H1 (cell line): ENCODE data around the gene CYLD. TPM values are rescaled to one million over a fixed set of nuclear protein-coding genes. Genes with fewer than 3 reads are reported as not detected.

Experiments used
- CTCF ChIA-PET: fragments of 300-600 bp; sonication (Branson Sonifier 250); formaldehyde crosslinking; loops from one replicate; lab custom pipeline; 2021; ENCODE audit not compliant: partially characterized antibody; lab: Charles Lee
- POLR2A ChIA-PET: fragments of 300-600 bp; sonication (Branson Sonifier 250); formaldehyde crosslinking; loops from one replicate; lab custom pipeline; 2021; ENCODE audit warnings: inconsistent platforms; ENCODE audit not compliant: partially characterized antibody; lab: Charles Lee
- DNase-seq, 2 experiments: peaks; one replicate each; pipeline versions ENCODE4 v3.0.0 to v3.0.0-alpha.2; 2010 to 2022; ENCODE audit warnings: low spot score in 2 of 2, low read depth in 1 of 2, mixed read lengths in 1 of 2
- FAIRE-seq: peaks from 2 replicates; lab custom pipeline; 2011; peaks lifted over from hg19 to GRCh38; lab: Jason Lieb, UNC
- H2AFZ ChIP-seq: 2 replicates; pipeline ENCODE4 v1.8.1; 2012; ENCODE audit warnings: low read length, inconsistent platforms
- H2AK5ac ChIP-seq: 2 replicates; pipeline ENCODE4 v1.6.1; 2013; ENCODE audit warnings: low read depth, low read length
- H2BK120ac ChIP-seq: replicated peaks from 2 replicates; pipeline ENCODE3; 2013; ENCODE audit warnings: low read depth, low read length, inconsistent platforms
- H2BK12ac ChIP-seq: 2 replicates; pipeline ENCODE4 v1.6.1; 2013; ENCODE audit warnings: low read depth, low read length
- H2BK15ac ChIP-seq: 2 replicates; pipeline ENCODE4 v1.6.1; 2013; ENCODE audit warnings: low read length
- H2BK20ac ChIP-seq: 2 replicates; pipeline ENCODE4 v1.6.1; 2013; ENCODE audit warnings: low read length
- H2BK5ac ChIP-seq: 2 replicates; pipeline ENCODE4 v1.6.1; 2013; ENCODE audit warnings: low read depth, low read length
- H3K14ac ChIP-seq: 2 replicates; pipeline ENCODE4 v1.6.1; 2013; ENCODE audit warnings: inconsistent platforms; ENCODE audit not compliant: insufficient read length
- H3K18ac ChIP-seq: 2 replicates; pipeline ENCODE4 v1.6.1; 2013; ENCODE audit warnings: low read length; ENCODE audit errors: extremely low read depth
- H3K23ac ChIP-seq: 2 replicates; pipeline ENCODE4 v1.6.1; 2013; ENCODE audit warnings: inconsistent platforms; ENCODE audit not compliant: insufficient read length
- H3K23me2 ChIP-seq: 2 replicates; pipeline ENCODE4 v1.6.1; 2013; ENCODE audit warnings: low read depth, low read length
- H3K27ac ChIP-seq: 2 replicates; pipeline ENCODE4 v1.6.1; 2011; ENCODE audit warnings: low read depth, low read length, inconsistent platforms
- H3K27me3 ChIP-seq, 4 experiments: replicated peaks in 1 of 4; 1 replicate in 1 of 4; 2 replicates in 3 of 4; pipeline versions ENCODE4 v1.6.1 to v1.8.1; 2011 to 2013; ENCODE audit warnings: low read length in 3 of 4, mild to moderate bottlenecking in 3 of 4, inconsistent platforms in 2 of 4, mixed read lengths in 2 of 4, moderate library complexity in 1 of 4; ENCODE audit not compliant: control insufficient read depth in 3 of 4, insufficient read depth in 3 of 4; ENCODE audit errors: extremely low read depth in 1 of 4
- H3K36me3 ChIP-seq, 4 experiments: 2 replicates each; pipeline versions ENCODE4 v1.6.1 to v1.8.1; 2011 to 2013; ENCODE audit warnings: mild to moderate bottlenecking in 4 of 4, low read length in 3 of 4, moderate library complexity in 2 of 4, control low read depth in 1 of 4, inconsistent platforms in 1 of 4; ENCODE audit not compliant: insufficient read depth in 4 of 4, control insufficient read depth in 2 of 4
- H3K4ac ChIP-seq: replicated peaks from 2 replicates; pipeline ENCODE3; 2013; ENCODE audit warnings: low read length, low read depth, mixed read lengths, inconsistent platforms; ENCODE audit not compliant: insufficient read length
- H3K4me1 ChIP-seq, 4 experiments: replicated peaks in 1 of 4; 1 replicate in 1 of 4; 2 replicates in 3 of 4; pipeline versions ENCODE4 v1.6.1 to v1.8.1; 2011 to 2013; ENCODE audit warnings: low read length in 3 of 4, inconsistent platforms in 2 of 4, mixed read lengths in 1 of 4; ENCODE audit not compliant: insufficient read depth in 4 of 4, control insufficient read depth in 3 of 4
- H3K4me2 ChIP-seq, 2 experiments: 2 replicates each; pipeline versions ENCODE4 v1.6.1 to v1.8.1; 2011 to 2013; ENCODE audit warnings: low read depth in 2 of 2, low read length in 2 of 2, control low read depth in 1 of 2, inconsistent platforms in 1 of 2, mild to moderate bottlenecking in 1 of 2; ENCODE audit not compliant: insufficient read depth in 1 of 2
- H3K4me3 ChIP-seq, 4 experiments: fragments of 200-600, 300-600 bp in 1 of 4; sonication (generic), shearing (Covaris generic), sonication (Bioruptor Twin) in 1 of 4; 2 replicates each; pipeline versions ENCODE4 v1.5.1 to v1.8.1; 2011 to 2016; ENCODE audit warnings: low read length in 4 of 4, low read depth in 3 of 4, control low read depth in 2 of 4, inconsistent platforms in 2 of 4, mild to moderate bottlenecking in 2 of 4, mixed read lengths in 1 of 4, moderate library complexity in 1 of 4; ENCODE audit not compliant: insufficient read depth in 2 of 4; ENCODE audit errors: extremely low read depth in 1 of 4
- H3K56ac ChIP-seq: replicated peaks from 2 replicates; pipeline ENCODE3; 2013; ENCODE audit warnings: low read depth, mild to moderate bottlenecking, mixed read lengths, low read length, inconsistent platforms; ENCODE audit not compliant: insufficient read length
- H3K79me1 ChIP-seq: 2 replicates; pipeline ENCODE4 v1.6.1; 2013; ENCODE audit warnings: low read depth, low read length, control low read depth
- H3K79me2 ChIP-seq, 2 experiments: 2 replicates each; pipeline versions ENCODE4 v1.6.1 to v1.8.1; 2012 to 2013; ENCODE audit warnings: low read length in 2 of 2, mild to moderate bottlenecking in 2 of 2, inconsistent platforms in 1 of 2; ENCODE audit not compliant: insufficient read depth in 2 of 2, control insufficient read depth in 1 of 2
- H3K9ac ChIP-seq, 4 experiments: replicated peaks in 1 of 4; 1 replicate in 1 of 4; 2 replicates in 3 of 4; pipeline versions ENCODE4 v1.6.1 to v1.8.1; 2011 to 2013; ENCODE audit warnings: low read depth in 3 of 4, low read length in 3 of 4, control low read depth in 2 of 4, mild to moderate bottlenecking in 2 of 4, moderate library complexity in 2 of 4, inconsistent platforms in 1 of 4; ENCODE audit errors: extremely low read depth in 1 of 4
- H3K9me3 ChIP-seq, 2 experiments: 2 replicates each; pipeline versions ENCODE4 v1.6.1 to v1.8.1; 2012 to 2013; ENCODE audit warnings: mild to moderate bottlenecking in 2 of 2, moderate library complexity in 2 of 2, control low read depth in 1 of 2, inconsistent platforms in 1 of 2, low read depth in 1 of 2, low read length in 1 of 2, mixed read lengths in 1 of 2; ENCODE audit not compliant: insufficient read depth in 2 of 2
- H4K20me1 ChIP-seq, 2 experiments: replicated peaks in 1 of 2; 2 replicates each; pipeline versions ENCODE3 to v1.8.1; 2011 to 2013; ENCODE audit warnings: inconsistent platforms in 2 of 2, low read length in 2 of 2, mild to moderate bottlenecking in 1 of 2; ENCODE audit not compliant: insufficient read depth in 2 of 2, control insufficient read depth in 1 of 2
- H4K5ac ChIP-seq: 2 replicates; pipeline ENCODE4 v1.6.1; 2013; ENCODE audit warnings: low read length, low read depth, mixed read lengths, inconsistent platforms; ENCODE audit not compliant: insufficient read length
- H4K8ac ChIP-seq: 2 replicates; pipeline ENCODE4 v1.8.0; 2013; ENCODE audit warnings: mild to moderate bottlenecking, moderate library complexity, low read length, inconsistent platforms; ENCODE audit not compliant: insufficient read depth; ENCODE audit errors: extremely low read depth
- H4K91ac ChIP-seq: replicated peaks from 2 replicates; pipeline ENCODE3; 2013; ENCODE audit warnings: low read length, mixed read lengths, inconsistent platforms; ENCODE audit not compliant: insufficient read length
- KDM4A ChIP-seq: IDR thresholded peaks from one replicate; pipeline ENCODE4 v1.7.1; 2012; ENCODE audit warnings: low read depth, mild to moderate bottlenecking, moderate library complexity, low read length, inconsistent platforms; ENCODE audit not compliant: severe bottlenecking
- SP2 ChIP-seq: IDR thresholded peaks from 2 replicates; pipeline ENCODE4 v1.6.1; 2012; ENCODE audit warnings: mild to moderate bottlenecking, low read length, inconsistent platforms
- YY1 ChIP-seq: IDR thresholded peaks from 2 replicates; pipeline ENCODE4 v1.6.1; 2011; ENCODE audit warnings: low read depth, mild to moderate bottlenecking, low read length
- WGBS, 2 experiments: shearing (Covaris generic) in 1 of 2; methylation state at CpG; one replicate each; pipeline versions ENCODE4 v1.1.6 to v1.1.7; 2013 to 2015; ENCODE audit warnings: low lambda C conversion rate in 2 of 2, mixed read lengths in 2 of 2, inconsistent platforms in 1 of 2, low coverage in 1 of 2, missing lambda C conversion rate in 1 of 2; ENCODE audit not compliant: insufficient replicate concordance in 2 of 2, insufficient coverage in 1 of 2, insufficient read length in 1 of 2; ENCODE audit errors: extremely low coverage in 1 of 2, missing lambda C conversion rate in 1 of 2; 5-methylcytosine and 5-hydroxymethylcytosine counted together
- polyA plus RNA-seq, 7 experiments: library from polyadenylated mRNA; depleted of rRNA in 3 of 7; stranded (reverse) in 5 of 7; unstranded in 2 of 7; fragments of >200 nt in 5 of 7; fragments of 200-250 nt in 2 of 7; gene quantifications; 1 replicate in 5 of 7; 2 replicates in 1 of 7; 4 replicates in 1 of 7; pipeline versions ENCODE4 v1.2.1 to v1.2.3, GENCODE V29; 2011 to 2013; ENCODE audit warnings: missing spikeins in 2 of 7, mixed read lengths in 2 of 7
- total RNA-seq: library from RNA; stranded (reverse); fragmentation: NEBNext Ultra II Directional; extraction: Animal tissue kit (Norgen Biotek cat#: 25700); gene quantifications from 2 replicates; pipeline ENCODE4 v1.2.1, GENCODE V29; 2021

CYLD gene
- total and polyA plus RNA-seq, 2 of the 8 experiments (the other 6 are each of a cell fraction or from before 2014, with no cell fraction given) = 3.7 to 18.8 TPM

GRCh38 chr16:50814541-50814940 is 72.7 kb downstream of the CYLD start:
- no peak overlapping the region for H3K18ac ChIP-seq
- H4K20me1 ChIP-seq = no peaks in the 10 kb centered on the region
- no peak overlapping the region for H3K9ac ChIP-seq
- no peak overlapping the region for H4K8ac ChIP-seq
- no peaks in the 10 kb centered on the region for H3K23me2 ChIP-seq
- no peaks in the 10 kb centered on the region for H3K79me2 ChIP-seq
- peak in 1 of 2 experiments; percentile 30 for DNase-seq
- ChIA-PET CTCF (interaction anchor here (4.7 kb wide), 1 partner anchor 9 kb away, joined by 35 read pairs; no protein-coding TSS in a partner anchor), POLR2A (no interaction called here)
- no peak overlapping the region for H2AK5ac ChIP-seq
- no peak overlapping the region for H4K91ac ChIP-seq
- no peak overlapping the region for H2BK15ac ChIP-seq
- H2BK12ac ChIP-seq = no peak overlapping the region
- H3K36me3 ChIP-seq = no peaks in the 10 kb centered on the region
- FAIRE-seq = no peak
- no peak overlapping the region for H4K5ac ChIP-seq
- H3K79me1 ChIP-seq = no peaks in the 10 kb centered on the region
- no peak overlapping the region for H2BK20ac ChIP-seq
- H3K23ac ChIP-seq = no peak overlapping the region
- no peak overlapping the region for H3K56ac ChIP-seq
- no peak overlapping the region for H3K4ac ChIP-seq
- H2AFZ ChIP-seq = no peak overlapping the region
- H3K27me3 ChIP-seq = no peaks in the 10 kb centered on the region
- H3K4me3 ChIP-seq = no peak overlapping the region
- H3K9me3 ChIP-seq = no peaks in the 10 kb centered on the region
- no peak overlapping the region for H3K14ac ChIP-seq
- H2BK5ac ChIP-seq = no peak overlapping the region
- H2BK120ac ChIP-seq = no peak overlapping the region
- H3K27ac ChIP-seq = no peak overlapping the region
- 92% methylated on average over 7 of the region's 7 CpGs; no CpG with 5 or more reads in 1 of the 2 experiments for WGBS, 2 experiments
- no peaks in the 10 kb centered on the region for H3K4me1 ChIP-seq
- H3K4me2 ChIP-seq = no peak overlapping the region
- no peak for TF ChIP-seq SP2
- no peak for TF ChIP-seq YY1
- no peak for TF ChIP-seq KDM4A
